KMS-11 (cell line): ENCODE results near the gene GNAZ.

Experiments
- H2AFZ ChIP-seq: fragments of 200-600 bp; sonication (generic); 2 replicates; pipeline ENCODE4 v1.6.1; 2016; ENCODE audit warnings: antibody characterized with exemption, mixed run types, low read depth
- H3K27ac ChIP-seq: fragments of 200-600 bp; sonication (generic); 2 replicates; pipeline ENCODE4 v1.6.1; 2016; ENCODE audit warnings: mild to moderate bottlenecking, mixed run types
- H3K27me3 ChIP-seq: fragments of 200-600 bp; sonication (generic); 2 replicates; pipeline ENCODE4 v1.6.1; 2017; ENCODE audit warnings: mild to moderate bottlenecking, low read depth, mixed run types, moderate library complexity; ENCODE audit not compliant: insufficient read depth
- H3K36me3 ChIP-seq: fragments of 200-600 bp; sonication (generic); 2 replicates; pipeline ENCODE4 v1.6.1; 2017; ENCODE audit warnings: mild to moderate bottlenecking, mixed run types; ENCODE audit not compliant: insufficient read depth
- H3K4me1 ChIP-seq: fragments of 200-600 bp; sonication (generic); 2 replicates; pipeline ENCODE4 v1.6.1; 2016; ENCODE audit warnings: mild to moderate bottlenecking, low read depth, mixed run types; ENCODE audit not compliant: poor library complexity, severe bottlenecking
- H3K4me2 ChIP-seq: fragments of 200-600 bp; sonication (generic); 2 replicates; pipeline ENCODE4 v1.7.0; 2016; ENCODE audit warnings: mild to moderate bottlenecking, mixed run types
- H3K4me3 ChIP-seq: fragments of 200-600 bp; sonication (generic); IDR thresholded peaks from 2 replicates; pipeline ENCODE4 v1.6.1; 2017; ENCODE audit warnings: low read depth, low read length, mixed read lengths; ENCODE audit not compliant: insufficient read depth
- H3K79me2 ChIP-seq: fragments of 200-600 bp; sonication (generic); 2 replicates; pipeline ENCODE4 v1.6.1; 2016; ENCODE audit warnings: low read depth, mixed run types; ENCODE audit not compliant: insufficient read depth
- H3K9ac ChIP-seq: fragments of 200-600 bp; sonication (generic); 2 replicates; pipeline ENCODE4 v1.6.1; 2016; ENCODE audit warnings: mild to moderate bottlenecking, mixed run types
- H4K20me1 ChIP-seq: fragments of 200-600 bp; sonication (generic); 2 replicates; pipeline ENCODE4 v1.6.1; 2016; ENCODE audit warnings: mild to moderate bottlenecking, mixed run types; ENCODE audit not compliant: insufficient read depth
- CTCF ChIP-seq: fragments of 200-600 bp; sonication (generic); conservative IDR thresholded peaks from 2 replicates; pipeline ENCODE4 v1.6.1; 2017; ENCODE audit warnings: low read depth, mild to moderate bottlenecking, antibody characterized with exemption, low read length, moderate library complexity, mixed read lengths

GNAZ gene

GRCh38 chr22:23137468-23137867 is 67.1 kb downstream of the GNAZ start:
- TF ChIP-seq CTCF, result no peak
- H3K9ac ChIP-seq, result peak overlapping the region; percentile 58
- no peaks in the 10 kb centered on the region for H3K79me2 ChIP-seq
- no peak overlapping the region for H3K4me3 ChIP-seq
- H3K27me3 ChIP-seq, result no peaks in the 10 kb centered on the region
- no peaks in the 10 kb centered on the region for H3K36me3 ChIP-seq
- peaks cover 81% of the 10 kb centered on the region for H3K4me1 ChIP-seq
- H3K27ac ChIP-seq, result peak overlapping the region; percentile 95
- no peaks in the 10 kb centered on the region for H4K20me1 ChIP-seq
- peak overlapping the region; percentile 79 for H3K4me2 ChIP-seq
- H2AFZ ChIP-seq, result peak overlapping the region; percentile 44; the same call in 1 of the 2 replicates

DNA sequence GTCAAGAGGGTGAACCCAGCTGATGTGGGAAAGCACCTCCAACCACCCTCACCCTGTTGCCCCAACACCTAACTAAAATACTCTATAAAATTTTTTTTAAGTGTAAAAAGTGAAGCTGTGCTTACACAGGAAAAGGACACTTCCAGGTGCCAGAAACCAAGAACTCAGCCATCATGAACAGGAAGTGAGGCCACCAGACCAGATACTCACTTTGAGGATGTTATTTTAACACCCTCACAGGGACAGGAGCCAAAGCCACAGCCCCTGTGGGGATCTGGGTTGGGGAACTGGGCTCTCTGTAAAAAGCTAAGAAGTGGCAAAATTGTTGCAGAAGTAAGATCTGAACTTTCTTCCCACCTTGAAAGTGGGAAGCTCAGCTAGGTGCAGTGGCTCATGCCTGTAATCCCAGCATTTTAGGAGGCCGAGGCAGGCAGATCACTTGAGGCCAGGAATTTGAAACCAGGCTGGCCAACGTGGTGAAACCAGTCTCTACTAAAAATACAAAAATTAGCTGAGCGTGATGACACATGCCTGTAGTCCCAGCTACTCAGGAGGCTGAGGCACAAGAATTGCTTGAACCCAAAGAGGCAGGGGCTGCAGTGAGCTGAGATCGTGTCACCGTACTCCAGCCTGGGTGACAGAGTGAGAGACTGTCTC is 67.7 kb downstream of the GNAZ start:
- peak overlapping the region; percentile 58 for H3K9ac ChIP-seq
- H2AFZ ChIP-seq, result peak overlapping the region; percentile 14; the same call in 1 of the 2 replicates
- H3K79me2 ChIP-seq, result no peaks in the 10 kb centered on the region
- H4K20me1 ChIP-seq, result no peaks in the 10 kb centered on the region
- peaks cover 86% of the 10 kb centered on the region for H3K4me1 ChIP-seq
- peak overlapping the region; percentile 79 for H3K4me2 ChIP-seq
- H3K27ac ChIP-seq, result peak overlapping the region; percentile 95
- no peaks in the 10 kb centered on the region for H3K36me3 ChIP-seq
- no peak overlapping the region for H3K4me3 ChIP-seq
- H3K27me3 ChIP-seq, result no peaks in the 10 kb centered on the region
- no peak for TF ChIP-seq CTCF

GRCh38 chr22:23138584-23139435 is 68.5 kb downstream of the GNAZ start:
- Histone ChIP-seq H3K4me3 (no peak overlapping the region), H3K36me3 (no peaks in the 10 kb centered on the region), H3K27me3 (no peaks in the 10 kb centered on the region), H4K20me1 (no peaks in the 10 kb centered on the region), H3K4me1 (peaks cover 93% of the 10 kb centered on the region), H3K79me2 (no peaks in the 10 kb centered on the region), H3K27ac (peak overlapping the region; percentile 95), H3K9ac (peak overlapping the region; percentile 58), H3K4me2 (peak overlapping the region; percentile 79), H2AFZ (peak overlapping the region; percentile 35; the same call in 1 of the 2 replicates)
- no peak for TF ChIP-seq CTCF

DNA sequence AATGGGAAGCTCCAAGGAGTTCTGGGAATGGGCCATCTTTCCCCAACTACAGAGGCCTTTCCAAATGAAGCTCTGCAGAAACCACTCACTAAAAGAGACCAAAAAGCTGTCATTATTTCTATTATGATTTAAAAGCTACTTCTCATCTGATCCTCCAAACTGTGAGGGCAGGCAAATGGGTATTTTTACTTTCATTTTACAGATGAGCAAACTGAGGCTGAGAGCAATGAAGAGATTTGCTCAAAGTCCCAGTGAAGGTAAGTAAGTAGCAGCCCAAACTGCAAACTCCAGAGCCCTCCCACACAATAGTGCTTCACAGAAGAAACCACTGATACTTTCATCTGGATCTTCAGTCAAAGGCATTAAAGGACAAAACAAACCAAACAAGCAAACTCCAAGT is 70.1 kb downstream of the GNAZ start:
- Histone ChIP-seq H2AFZ (no peak overlapping the region), H3K4me2 (peak overlapping the region; percentile 79), H3K79me2 (no peaks in the 10 kb centered on the region), H3K36me3 (no peaks in the 10 kb centered on the region), H3K4me1 (peaks cover 92% of the 10 kb centered on the region), H4K20me1 (no peaks in the 10 kb centered on the region), H3K9ac (no peak overlapping the region), H3K4me3 (no peak overlapping the region), H3K27ac (peak overlapping the region; percentile 95), H3K27me3 (no peaks in the 10 kb centered on the region)
- TF ChIP-seq CTCF, result no peak
